ENCODE measurements around the gene EPHA6.

DNA sequence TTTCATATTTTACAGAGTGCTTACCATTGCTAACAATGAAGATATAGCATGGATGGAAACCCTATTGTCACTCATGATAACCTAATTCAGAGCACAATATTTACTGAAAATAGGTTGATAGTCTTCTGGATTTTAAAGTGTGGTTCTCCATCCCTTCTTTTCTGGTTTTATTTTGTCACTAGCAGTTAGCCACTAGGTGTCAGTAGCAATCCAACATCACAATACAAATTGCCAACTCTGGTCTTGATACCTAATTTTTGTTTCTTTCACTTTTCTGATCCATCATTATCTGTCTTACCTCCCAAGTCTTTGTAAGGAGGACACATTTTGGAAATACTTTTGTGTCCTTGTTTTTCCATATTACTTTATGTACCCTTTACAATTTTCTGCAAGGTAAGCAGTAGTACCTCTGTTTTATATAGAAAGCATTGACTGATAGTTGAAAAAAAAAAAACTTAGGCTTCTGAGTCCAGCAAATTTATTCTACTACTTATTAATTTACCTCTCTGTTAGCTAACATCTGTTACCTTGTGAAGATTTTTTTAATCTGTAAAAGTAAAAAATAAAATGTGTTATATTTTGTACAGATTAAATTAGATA is 979.1 kb downstream of the EPHA6 start:
- TF ChIP-seq, protein P1, sequence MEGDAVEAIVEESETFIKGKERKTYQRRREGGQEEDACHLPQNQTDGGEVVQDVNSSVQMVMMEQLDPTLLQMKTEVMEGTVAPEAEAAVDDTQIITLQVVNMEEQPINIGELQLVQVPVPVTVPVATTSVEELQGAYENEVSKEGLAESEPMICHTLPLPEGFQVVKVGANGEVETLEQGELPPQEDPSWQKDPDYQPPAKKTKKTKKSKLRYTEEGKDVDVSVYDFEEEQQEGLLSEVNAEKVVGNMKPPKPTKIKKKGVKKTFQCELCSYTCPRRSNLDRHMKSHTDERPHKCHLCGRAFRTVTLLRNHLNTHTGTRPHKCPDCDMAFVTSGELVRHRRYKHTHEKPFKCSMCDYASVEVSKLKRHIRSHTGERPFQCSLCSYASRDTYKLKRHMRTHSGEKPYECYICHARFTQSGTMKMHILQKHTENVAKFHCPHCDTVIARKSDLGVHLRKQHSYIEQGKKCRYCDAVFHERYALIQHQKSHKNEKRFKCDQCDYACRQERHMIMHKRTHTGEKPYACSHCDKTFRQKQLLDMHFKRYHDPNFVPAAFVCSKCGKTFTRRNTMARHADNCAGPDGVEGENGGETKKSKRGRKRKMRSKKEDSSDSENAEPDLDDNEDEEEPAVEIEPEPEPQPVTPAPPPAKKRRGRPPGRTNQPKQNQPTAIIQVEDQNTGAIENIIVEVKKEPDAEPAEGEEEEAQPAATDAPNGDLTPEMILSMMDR (conservative IDR thresholded peaks at IDR 0.05; ENCODE audit: low read depth, low read length): peak; percentile 92
- no peak for TF ChIP-seq EZH2phosphoT487 (IDR thresholded peaks at IDR 0.05; ENCODE audit: borderline replicate concordance, low read length)
